Peyer's patch (tissue), 4 donors: ENCODE results near the gene CHMP1B. TPM values are rescaled to one million over a fixed set of nuclear protein-coding genes. Genes with fewer than 3 reads are reported as not detected.
"Not testable (repeated sequence)": the region's sequence is repeated elsewhere in the genome, so short reads cannot be mapped to it uniquely, and the experiment has no call there.

Experiments used
- DNase-seq, 3 donors: peaks; one replicate each; pipeline ENCODE4 v3.0.0-alpha.2; 2017 to 2019
- H3K27ac ChIP-seq, 4 donors: fragments of 200-600 bp; sonication (generic); one replicate each; pipeline ENCODE4 v1.5.1; 2016 to 2019
- H3K27me3 ChIP-seq, 2 donors: fragments of 200-600 bp; sonication (generic); one replicate each; pipeline ENCODE4 v1.5.1; 2019
- H3K36me3 ChIP-seq, 3 donors: fragments of 200-600 bp; sonication (generic); one replicate each; pipeline ENCODE4 v1.5.1; 2016 to 2019
- H3K4me1 ChIP-seq, 4 donors: fragments of 200-600 bp; sonication (generic); one replicate each; pipeline ENCODE4 v1.5.1; 2016 to 2019
- H3K4me3 ChIP-seq, 4 donors: fragments of 200-600 bp; sonication (generic); 1 replicate in 3 of 4; 2 replicates in 1 of 4; pipeline ENCODE4 v1.5.1; 2016 to 2019; ENCODE audit warnings: mild to moderate bottlenecking in 1 of 4
- H3K9me3 ChIP-seq, 4 donors: fragments of 200-600 bp; sonication (generic); one replicate each; pipeline ENCODE4 v1.5.1; 2016 to 2019; ENCODE audit warnings: mild to moderate bottlenecking in 1 of 4
- POLR2A ChIP-seq, 2 donors: fragments of 450-650 bp; IDR thresholded peaks; one replicate each; pipeline ENCODE4 v1.5.1; 2017; ENCODE audit warnings: antibody characterized with exemption in 2 of 2, mild to moderate bottlenecking in 2 of 2, moderate library complexity in 2 of 2
- total RNA-seq, 4 donors: library from RNA; depleted of rRNA; stranded (reverse); fragments of >200 nt; gene quantifications; one replicate each; pipeline ENCODE4 v1.1.0, GENCODE V29; 2016
- TF ChIP-seq, protein P1 (sequence below), 6 experiments: fragments of 450-650 bp in 4 of 6; fragments of 200-600 bp in 2 of 6; sonication (generic) in 1 of 6; IDR thresholded peaks; one replicate each; pipeline ENCODE4 v1.5.1; 2017 to 2019; ENCODE audit warnings: antibody characterized with exemption in 6 of 6, mild to moderate bottlenecking in 3 of 6, moderate library complexity in 1 of 6

The CHMP1B gene
- total RNA-seq, 4 donors from 2014 or later = 51.1 to 71.6 (median 65.0) TPM

DNA sequence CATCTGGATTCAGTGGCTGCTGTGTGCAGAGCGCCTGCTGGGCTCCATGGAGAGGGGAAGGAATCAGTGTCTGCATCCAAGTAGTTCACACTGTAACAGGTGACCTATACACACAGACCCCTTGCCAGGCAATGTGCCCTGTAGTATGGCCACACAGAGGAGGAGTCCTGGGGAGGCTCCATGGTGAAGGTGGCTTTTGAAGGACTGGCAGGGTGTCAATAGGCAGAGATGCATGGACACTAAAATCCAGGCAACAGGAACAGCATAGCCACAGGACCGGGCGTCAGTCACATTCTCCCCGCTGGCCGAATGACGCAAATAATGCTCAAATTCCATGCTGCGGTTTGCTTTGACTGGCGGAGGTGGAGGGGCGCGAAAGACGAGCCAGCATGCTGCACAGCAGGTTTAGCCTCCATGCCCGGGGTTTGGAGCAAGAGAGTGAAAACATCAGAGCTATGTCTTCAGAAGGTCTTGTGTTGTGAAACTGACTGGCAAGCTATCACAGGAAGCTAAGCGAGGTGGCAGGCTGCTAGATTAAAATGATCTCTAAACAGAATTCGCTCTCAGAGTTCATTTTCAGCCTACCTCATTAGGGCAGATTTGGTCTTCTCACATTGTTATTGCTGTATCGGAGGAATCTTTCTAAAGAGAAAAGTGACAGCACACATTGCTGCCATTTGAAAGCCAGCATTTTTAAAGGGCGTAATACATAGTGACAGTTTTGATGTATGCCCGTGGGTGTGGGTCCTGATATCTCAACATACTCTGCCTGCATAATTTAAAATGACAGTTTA lies 1.2 kb upstream of the CHMP1B start:
- TF ChIP-seq, protein P1, sequence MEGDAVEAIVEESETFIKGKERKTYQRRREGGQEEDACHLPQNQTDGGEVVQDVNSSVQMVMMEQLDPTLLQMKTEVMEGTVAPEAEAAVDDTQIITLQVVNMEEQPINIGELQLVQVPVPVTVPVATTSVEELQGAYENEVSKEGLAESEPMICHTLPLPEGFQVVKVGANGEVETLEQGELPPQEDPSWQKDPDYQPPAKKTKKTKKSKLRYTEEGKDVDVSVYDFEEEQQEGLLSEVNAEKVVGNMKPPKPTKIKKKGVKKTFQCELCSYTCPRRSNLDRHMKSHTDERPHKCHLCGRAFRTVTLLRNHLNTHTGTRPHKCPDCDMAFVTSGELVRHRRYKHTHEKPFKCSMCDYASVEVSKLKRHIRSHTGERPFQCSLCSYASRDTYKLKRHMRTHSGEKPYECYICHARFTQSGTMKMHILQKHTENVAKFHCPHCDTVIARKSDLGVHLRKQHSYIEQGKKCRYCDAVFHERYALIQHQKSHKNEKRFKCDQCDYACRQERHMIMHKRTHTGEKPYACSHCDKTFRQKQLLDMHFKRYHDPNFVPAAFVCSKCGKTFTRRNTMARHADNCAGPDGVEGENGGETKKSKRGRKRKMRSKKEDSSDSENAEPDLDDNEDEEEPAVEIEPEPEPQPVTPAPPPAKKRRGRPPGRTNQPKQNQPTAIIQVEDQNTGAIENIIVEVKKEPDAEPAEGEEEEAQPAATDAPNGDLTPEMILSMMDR (IDR thresholded peaks at IDR 0.05) = no peak
- peak in 1 of 2 donors; percentile 28 for TF ChIP-seq POLR2A (IDR thresholded peaks at IDR 0.05)
- H3K4me3 ChIP-seq = peak overlapping the region; percentile 75 to 84 (median 80)
- peak in 2 of 3 donors; percentile 47 to 78 for DNase-seq
- H3K4me1 ChIP-seq = peaks cover 0 to 29% (median 12%) of the 10 kb centered on the region in 4 donors
- H3K36me3 ChIP-seq = no peaks in the 10 kb centered on the region
- peak overlapping the region; percentile 89 to 94 (median 92) for H3K27ac ChIP-seq
- no peaks in the 10 kb centered on the region for H3K9me3 ChIP-seq
- no peaks in the 10 kb centered on the region for H3K27me3 ChIP-seq

DNA sequence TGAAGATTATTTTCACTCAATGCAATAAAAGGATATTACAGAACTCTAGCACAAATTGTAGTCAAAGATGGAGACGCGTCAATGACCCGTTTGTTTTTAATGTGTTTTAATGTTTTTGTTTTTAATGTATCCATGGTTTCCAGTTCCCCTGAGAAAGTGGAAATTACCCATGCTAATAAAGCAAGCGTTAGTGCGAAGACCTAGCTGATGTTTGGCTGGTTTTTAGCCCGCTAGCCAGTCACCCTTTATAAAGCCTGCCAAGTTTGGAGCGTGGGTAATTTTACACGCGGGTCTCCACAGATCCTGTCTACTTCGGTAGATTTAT lies 430 bp upstream of the CHMP1B start:
- no peak for DNase-seq
- Histone ChIP-seq H3K27me3 (no peaks in the 10 kb centered on the region), H3K36me3 (no peaks in the 10 kb centered on the region), H3K4me1 (peaks cover 0 to 29% (median 12%) of the 10 kb centered on the region in 4 donors), H3K4me3 (peak overlapping the region; percentile 75 to 84 (median 80)), H3K27ac (peak overlapping the region; percentile 89 to 94 (median 92)), H3K9me3 (no peaks in the 10 kb centered on the region)
- TF ChIP-seq POLR2A (IDR thresholded peaks at IDR 0.05) = no peak
- TF ChIP-seq, protein P1 (IDR thresholded peaks at IDR 0.05) = no peak

DNA sequence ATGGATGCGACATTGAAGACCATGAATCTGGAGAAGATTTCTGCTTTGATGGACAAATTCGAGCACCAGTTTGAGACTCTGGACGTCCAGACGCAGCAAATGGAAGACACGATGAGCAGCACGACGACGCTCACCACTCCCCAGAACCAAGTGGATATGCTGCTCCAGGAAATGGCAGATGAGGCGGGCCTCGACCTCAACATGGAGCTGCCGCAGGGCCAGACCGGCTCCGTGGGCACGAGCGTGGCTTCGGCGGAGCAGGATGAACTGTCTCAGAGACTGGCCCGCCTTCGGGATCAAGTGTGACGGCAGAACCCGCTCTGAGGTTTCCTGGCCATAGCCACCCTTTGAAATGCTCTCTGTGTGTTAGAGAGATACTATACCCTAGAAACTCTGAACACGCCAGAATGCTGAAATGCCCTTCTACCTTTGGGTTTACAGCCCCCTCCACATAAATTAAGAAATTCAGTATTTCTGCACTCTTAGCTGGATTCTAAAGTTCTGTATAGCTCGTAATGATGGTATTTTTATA lies 659 bp downstream of the CHMP1B start:
- peaks cover 0 to 37% (median 15%) of the 10 kb centered on the region in 4 donors for H3K4me1 ChIP-seq
- peak overlapping the region; percentile 89 to 94 (median 92) for H3K27ac ChIP-seq
- DNase-seq = peak; percentile 45 to 71 (median 66)
- no peaks in the 10 kb centered on the region for H3K9me3 ChIP-seq
- peak overlapping the region; percentile 75 to 84 (median 80) for H3K4me3 ChIP-seq
- H3K27me3 ChIP-seq = no peaks in the 10 kb centered on the region
- no peak for TF ChIP-seq POLR2A (IDR thresholded peaks at IDR 0.05)
- TF ChIP-seq, protein P1 (IDR thresholded peaks at IDR 0.05) = no peak
- H3K36me3 ChIP-seq = no peaks in the 10 kb centered on the region

DNA sequence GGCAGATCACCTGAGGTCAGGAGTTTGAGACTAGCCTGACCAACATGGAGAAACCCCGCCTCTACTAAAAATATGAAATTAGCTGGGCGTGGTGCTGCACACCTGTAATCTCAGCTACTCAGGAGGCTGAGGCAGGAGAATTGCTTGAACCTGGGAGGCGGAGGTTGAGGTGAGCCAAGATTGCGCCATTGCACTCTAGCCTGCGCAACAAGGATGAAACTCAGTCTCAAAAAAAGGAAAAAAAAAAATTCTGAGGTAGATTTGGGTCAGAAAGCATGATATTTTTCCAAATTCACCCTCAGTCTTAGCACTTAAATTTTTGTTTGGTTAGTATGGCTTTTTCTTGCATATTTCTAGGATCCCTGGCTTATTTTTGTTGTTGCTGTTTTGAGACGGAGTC lies 3.3 kb downstream of the CHMP1B start:
- H3K27me3 ChIP-seq, H3K36me3 ChIP-seq, H3K4me3 ChIP-seq, H3K27ac ChIP-seq, H3K9me3 ChIP-seq: not testable (repeated sequence)
- H3K4me1 ChIP-seq = peaks cover 0 to 53% (median 15%) of the 10 kb centered on the region in 4 donors
- peak in 1 of 3 donors; percentile 43 for DNase-seq

DNA sequence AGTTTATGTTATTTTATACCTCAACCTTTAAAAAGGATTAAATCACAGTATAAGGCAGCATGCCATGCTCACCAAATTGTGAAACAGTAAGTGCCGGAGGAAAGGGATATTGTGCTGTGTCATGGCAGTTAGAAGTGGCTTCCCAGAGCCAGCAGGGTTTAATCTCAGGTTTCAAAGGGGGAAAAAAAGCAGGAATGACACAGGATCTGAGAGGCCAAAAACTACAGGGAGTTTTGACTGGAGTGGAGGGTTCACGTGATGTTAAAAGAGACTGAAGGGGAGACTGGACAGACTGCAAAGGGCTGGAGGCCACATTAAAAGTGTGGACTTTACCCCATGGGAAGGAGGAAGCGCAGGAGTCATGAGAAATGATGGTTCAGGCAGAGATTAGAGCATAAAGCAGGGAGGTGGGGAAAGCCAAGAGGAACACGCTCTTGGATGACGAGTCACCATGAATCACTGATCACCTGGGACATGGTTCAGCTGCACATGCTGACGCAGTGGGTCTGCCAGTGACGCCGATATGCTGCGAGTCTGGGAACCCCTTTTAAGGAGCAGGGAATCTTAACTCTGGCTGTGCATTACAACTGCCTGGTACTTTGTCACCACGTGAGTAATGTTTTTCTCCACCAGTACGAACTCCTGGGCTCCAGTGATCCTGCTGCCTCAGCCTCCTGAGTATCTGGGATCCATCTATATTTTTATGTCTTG lies 6.1 kb downstream of the CHMP1B start:
- Histone ChIP-seq H3K9me3 (no peaks in the 10 kb centered on the region), H3K4me3 (peak overlapping the region in 1 of 4 donors; percentile 16), H3K4me1 (peaks cover 0 to 47% (median 14%) of the 10 kb centered on the region in 4 donors), H3K36me3 (no peaks in the 10 kb centered on the region), H3K27me3 (no peaks in the 10 kb centered on the region), H3K27ac (peak overlapping the region in 3 of 4 donors; percentile 56 to 85 (median 82))
- DNase-seq = peak in 2 of 3 donors; percentile 82 to 90
- no peak for TF ChIP-seq POLR2A (IDR thresholded peaks at IDR 0.05)
- TF ChIP-seq, protein P1 (IDR thresholded peaks at IDR 0.05) = peak in 1 of 6 experiments; percentile 15
